ENCODE data around the gene IRX3.

The IRX3 gene

DNA sequence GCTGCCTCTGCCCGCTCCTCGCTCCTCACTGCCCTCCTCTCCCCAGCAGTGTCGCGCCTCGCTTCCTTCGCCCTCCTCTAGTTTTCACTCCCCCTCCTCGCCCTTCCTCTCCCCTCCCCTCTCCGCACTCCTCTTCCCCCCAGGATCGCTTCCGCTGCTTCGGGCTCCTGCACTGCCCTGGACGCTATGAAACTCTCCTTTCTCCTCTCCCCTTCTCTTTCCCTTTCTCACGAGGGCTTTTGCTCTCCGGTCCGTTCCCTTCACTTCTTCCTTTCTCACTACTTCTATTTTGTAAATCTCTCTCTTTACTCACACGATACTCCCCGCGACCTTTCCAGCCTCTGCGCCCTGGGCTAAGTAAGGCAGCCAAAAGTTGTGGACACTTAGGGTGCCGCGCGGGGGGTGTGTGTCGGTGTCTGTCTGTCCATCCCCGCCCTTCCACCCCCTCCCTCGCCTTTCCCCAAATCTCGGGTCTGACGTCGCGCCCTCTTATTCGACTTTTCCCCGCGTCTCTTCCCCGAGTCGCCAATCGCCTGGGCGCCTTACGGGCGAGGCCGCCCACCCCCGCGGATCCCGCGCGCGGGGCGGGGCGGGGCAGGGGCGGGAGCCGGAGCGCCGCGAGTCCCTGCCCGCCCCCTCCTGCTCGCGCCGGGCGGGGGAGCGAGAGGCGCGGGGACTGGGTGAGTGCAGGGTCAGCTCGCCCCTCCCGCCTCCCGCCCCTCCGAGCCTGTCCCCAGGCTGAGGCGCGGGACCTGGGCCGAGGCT lies at the start of gene IRX3:
TSS of gene IRX3 (minus strand) at position 422 of the 765 bp plus-strand sequence. CDS start 737 bp downstream, outside the sequence.
- Histone ChIP-seq H3K4me3 (ENCODE audit: low read length) (peak within 1 kb of the TSS; percentile 77), H2AFZ (ENCODE audit: low read depth, low read length) (peak within 1 kb of the TSS; percentile 90), H3K27me3 (ENCODE audit: insufficient read depth, low read length) (no peaks in the 10 kb centered on the region), H3K9me3 (ENCODE audit: low read length) (peaks cover 28% of the 10 kb centered on the region), H3K4me1 (ENCODE audit: insufficient read depth, low read length) (peaks cover 18% of the 10 kb centered on the region), H3K36me3 (ENCODE audit: insufficient read depth, low read length) (peaks cover 27% of the 10 kb centered on the region)

DNA sequence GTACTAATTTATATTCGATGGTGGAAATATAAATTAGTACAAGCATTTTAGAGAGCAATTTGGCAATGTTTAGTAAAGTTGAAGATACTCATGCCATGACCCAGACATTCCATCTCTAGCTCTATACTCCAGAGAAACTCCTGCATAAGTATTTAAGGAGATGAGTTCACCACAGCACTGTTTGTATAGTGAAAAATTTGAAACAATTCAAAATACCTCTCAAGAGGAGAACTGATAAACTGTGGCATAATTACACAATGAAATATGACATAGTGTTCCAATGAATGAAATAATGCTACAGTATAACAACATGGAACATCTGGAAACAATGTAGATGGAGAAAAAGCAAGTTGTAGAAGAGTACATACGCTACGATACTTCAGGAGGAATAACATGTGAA lies 48.6 kb upstream of the IRX3 start:
- Histone ChIP-seq H3K9me3 (ENCODE audit: low read length) (no peaks in the 10 kb centered on the region), H3K4me1 (ENCODE audit: insufficient read depth, low read length) (peaks cover 5% of the 10 kb centered on the region), H2AFZ (ENCODE audit: low read depth, low read length) (no peak overlapping the region), H3K4me3 (ENCODE audit: low read length) (no peak overlapping the region), H3K27me3 (ENCODE audit: insufficient read depth, low read length) (no peaks in the 10 kb centered on the region), H3K36me3 (ENCODE audit: insufficient read depth, low read length) (no peaks in the 10 kb centered on the region)

DNA sequence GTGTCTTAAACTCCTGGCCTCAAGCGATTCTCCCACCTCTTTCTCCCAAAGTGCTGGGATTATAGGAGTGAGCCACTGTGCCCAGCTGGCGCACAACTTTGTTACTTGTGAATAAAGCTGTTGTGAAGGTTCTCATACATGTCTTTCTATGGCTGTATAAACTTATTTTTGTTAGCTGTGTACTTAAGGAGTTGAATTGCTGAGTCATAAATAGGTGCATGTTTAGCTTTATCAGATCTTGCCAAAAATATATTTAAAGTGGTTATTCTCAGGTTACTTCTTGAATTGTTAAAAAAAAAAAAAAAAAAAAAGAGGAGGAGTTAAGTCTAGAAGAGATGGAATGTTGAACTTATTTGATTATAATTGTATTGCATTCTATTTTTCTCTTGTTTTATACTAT lies 47.6 kb upstream of the IRX3 start:
- Histone ChIP-seq H3K9me3 (ENCODE audit: low read length) (no peaks in the 10 kb centered on the region), H3K36me3 (ENCODE audit: insufficient read depth, low read length) (no peaks in the 10 kb centered on the region), H3K4me3 (ENCODE audit: low read length) (no peak overlapping the region), H2AFZ (ENCODE audit: low read depth, low read length) (no peak overlapping the region), H3K4me1 (ENCODE audit: insufficient read depth, low read length) (peaks cover 5% of the 10 kb centered on the region), H3K27me3 (ENCODE audit: insufficient read depth, low read length) (no peaks in the 10 kb centered on the region)

DNA sequence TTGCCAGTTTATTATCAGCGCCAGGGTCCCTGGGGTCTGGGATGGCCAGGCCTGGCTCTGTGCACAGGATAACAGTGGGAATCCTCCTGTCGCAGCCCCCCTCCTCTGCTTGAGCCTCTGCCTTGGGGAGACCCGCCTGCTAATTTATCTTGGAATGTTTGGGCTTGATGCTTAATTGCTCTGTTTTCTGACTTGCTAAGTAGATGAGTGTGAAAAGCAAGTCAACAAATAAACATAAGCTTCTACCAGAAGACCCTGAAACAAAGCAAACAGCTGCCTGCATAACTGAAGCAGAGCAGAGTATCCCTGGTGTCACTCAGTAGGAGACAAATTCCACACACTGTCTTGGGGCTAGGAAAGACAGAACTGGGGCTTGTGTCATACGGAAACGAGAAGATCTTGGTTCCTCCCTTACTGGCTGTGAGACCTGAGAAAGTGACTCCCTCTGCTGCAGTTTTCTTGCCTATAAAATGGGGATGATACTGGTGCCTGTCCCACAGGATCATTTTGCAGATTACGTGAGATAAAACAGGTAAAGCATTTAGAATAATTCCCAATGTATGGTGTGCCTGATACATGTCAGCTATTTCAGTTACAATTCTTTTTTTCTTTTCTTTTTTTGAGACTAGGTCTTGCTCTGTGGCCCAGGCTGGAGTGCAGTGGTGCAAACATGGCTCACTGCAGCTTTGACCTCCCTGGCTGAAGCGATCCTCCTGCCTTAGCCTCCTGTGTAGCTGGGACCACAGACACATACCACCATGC lies 44.8 kb upstream of the IRX3 start:
- H3K9me3 ChIP-seq (ENCODE audit: low read length) = no peaks in the 10 kb centered on the region
- H3K36me3 ChIP-seq (ENCODE audit: insufficient read depth, low read length) = no peaks in the 10 kb centered on the region
- no peak overlapping the region for H3K4me3 ChIP-seq (ENCODE audit: low read length)
- peaks cover 3% of the 10 kb centered on the region for H3K27me3 ChIP-seq (ENCODE audit: insufficient read depth, low read length)
- H3K4me1 ChIP-seq (ENCODE audit: insufficient read depth, low read length) = peaks cover 5% of the 10 kb centered on the region
- H2AFZ ChIP-seq (ENCODE audit: low read depth, low read length) = peak overlapping the region; percentile 30

DNA sequence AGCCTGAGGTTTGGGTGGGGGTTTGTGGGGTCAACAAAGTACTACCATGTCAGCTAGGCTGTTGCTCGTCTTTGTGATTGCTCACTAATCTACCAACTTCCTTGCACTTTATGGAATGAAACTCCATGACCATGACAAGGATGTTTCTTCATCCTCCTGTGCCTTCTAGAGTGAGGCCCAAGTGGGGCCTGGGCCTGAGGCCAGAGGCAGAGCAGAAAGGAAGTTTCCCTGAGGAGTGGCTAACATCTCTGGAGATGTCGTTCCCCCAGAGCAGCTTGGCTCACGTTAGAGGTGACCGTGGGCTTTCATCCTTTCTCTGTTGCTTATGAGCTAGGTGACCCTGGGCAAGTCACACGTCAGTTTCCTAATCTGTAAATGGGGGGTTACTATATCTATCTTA lies 41.0 kb upstream of the IRX3 start:
- Histone ChIP-seq H3K4me3 (ENCODE audit: low read length) (no peak overlapping the region), H2AFZ (ENCODE audit: low read depth, low read length) (no peak overlapping the region)

DNA sequence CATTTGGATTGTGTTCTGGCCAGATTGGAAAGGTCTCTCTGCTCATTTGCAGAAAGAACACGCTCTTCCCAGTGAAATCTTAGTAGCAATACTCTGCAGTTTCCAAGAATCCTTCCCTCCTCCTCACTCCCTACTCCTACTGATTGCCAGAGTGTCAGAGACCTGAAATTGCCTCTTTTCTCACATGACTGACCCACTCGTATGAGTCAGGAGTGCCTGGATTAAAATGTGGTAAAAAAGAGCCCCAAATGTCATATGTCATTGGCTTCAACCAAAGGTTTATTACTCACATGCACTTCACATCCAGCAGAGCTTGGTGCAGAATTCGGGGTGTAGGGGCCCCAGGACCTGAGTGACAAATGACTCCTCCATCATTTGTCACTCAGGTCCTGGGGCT lies 39.7 kb upstream of the IRX3 start:
- Histone ChIP-seq H3K27me3 (ENCODE audit: insufficient read depth, low read length) (peaks cover 3% of the 10 kb centered on the region), H3K4me3 (ENCODE audit: low read length) (no peak overlapping the region), H3K4me1 (ENCODE audit: insufficient read depth, low read length) (peaks cover 10% of the 10 kb centered on the region), H3K36me3 (ENCODE audit: insufficient read depth, low read length) (no peaks in the 10 kb centered on the region), H3K9me3 (ENCODE audit: low read length) (no peaks in the 10 kb centered on the region), H2AFZ (ENCODE audit: low read depth, low read length) (no peak overlapping the region)

More for the DNA sequence above, 41.0 kb upstream of the IRX3 start:
- peaks cover 5% of the 10 kb centered on the region for H3K4me1 ChIP-seq (ENCODE audit: insufficient read depth, low read length)
- H3K36me3 ChIP-seq (ENCODE audit: insufficient read depth, low read length) = no peaks in the 10 kb centered on the region
- H3K9me3 ChIP-seq (ENCODE audit: low read length) = no peaks in the 10 kb centered on the region
- peaks cover 3% of the 10 kb centered on the region for H3K27me3 ChIP-seq (ENCODE audit: insufficient read depth, low read length)

DNA sequence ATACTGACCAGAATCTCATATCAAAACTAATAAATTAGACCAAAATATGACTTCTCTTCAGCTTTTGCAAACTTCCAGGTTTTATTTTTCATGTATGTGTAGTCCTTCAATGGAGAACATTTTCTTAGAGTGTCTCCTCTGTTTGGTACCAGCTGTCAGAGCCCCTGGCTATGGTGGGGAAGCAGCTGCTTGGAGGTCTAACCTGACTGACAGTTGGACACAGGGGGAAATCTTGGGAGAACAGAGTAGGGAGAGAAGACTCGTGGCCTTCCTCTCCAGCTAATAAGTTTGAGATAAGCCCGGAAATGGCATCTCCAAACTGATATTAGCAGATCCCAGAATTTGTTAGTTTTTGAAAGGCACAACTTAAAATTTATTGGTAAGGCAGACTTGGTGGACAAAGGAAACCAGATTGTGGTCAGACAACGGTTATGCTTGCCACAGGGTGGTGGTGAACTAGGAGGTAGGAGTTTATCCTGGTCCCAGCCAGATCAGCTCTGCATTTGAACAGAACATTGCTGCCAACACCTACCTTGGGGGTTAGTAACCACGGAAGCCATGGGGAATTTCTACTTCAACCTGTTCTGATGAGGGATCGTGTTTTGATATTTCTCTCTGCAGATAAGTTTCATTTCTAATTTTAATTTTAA lies 39.2 kb upstream of the IRX3 start:
- H3K4me1 ChIP-seq (ENCODE audit: insufficient read depth, low read length) = peaks cover 11% of the 10 kb centered on the region
- H2AFZ ChIP-seq (ENCODE audit: low read depth, low read length) = no peak overlapping the region
- H3K36me3 ChIP-seq (ENCODE audit: insufficient read depth, low read length) = no peaks in the 10 kb centered on the region
- H3K9me3 ChIP-seq (ENCODE audit: low read length) = no peaks in the 10 kb centered on the region
- peaks cover 3% of the 10 kb centered on the region for H3K27me3 ChIP-seq (ENCODE audit: insufficient read depth, low read length)
- no peak overlapping the region for H3K4me3 ChIP-seq (ENCODE audit: low read length)

DNA sequence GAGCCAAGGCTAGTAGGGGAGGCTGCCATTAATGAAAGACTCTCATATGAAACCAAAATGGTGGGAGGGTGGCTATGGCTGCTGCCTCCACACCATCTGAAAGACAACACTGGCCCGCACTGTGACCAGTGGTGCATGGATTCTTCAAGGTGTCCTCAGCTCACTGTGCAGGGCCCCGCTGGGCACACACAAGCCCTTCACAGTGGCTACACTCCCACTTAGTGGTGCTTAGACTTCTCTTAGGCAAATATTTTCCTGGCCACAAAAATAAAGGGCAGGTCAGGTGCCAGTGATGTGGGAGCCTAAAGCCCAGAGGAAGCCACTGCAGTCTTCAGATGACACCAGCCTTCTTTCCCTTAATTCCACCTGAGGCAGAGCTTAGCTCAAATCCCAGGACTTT lies 38.1 kb upstream of the IRX3 start:
- Histone ChIP-seq H3K9me3 (ENCODE audit: low read length) (no peaks in the 10 kb centered on the region), H3K4me1 (ENCODE audit: insufficient read depth, low read length) (peaks cover 18% of the 10 kb centered on the region), H2AFZ (ENCODE audit: low read depth, low read length) (no peak overlapping the region), H3K27me3 (ENCODE audit: insufficient read depth, low read length) (peaks cover 3% of the 10 kb centered on the region), H3K4me3 (ENCODE audit: low read length) (no peak overlapping the region), H3K36me3 (ENCODE audit: insufficient read depth, low read length) (no peaks in the 10 kb centered on the region)

DNA sequence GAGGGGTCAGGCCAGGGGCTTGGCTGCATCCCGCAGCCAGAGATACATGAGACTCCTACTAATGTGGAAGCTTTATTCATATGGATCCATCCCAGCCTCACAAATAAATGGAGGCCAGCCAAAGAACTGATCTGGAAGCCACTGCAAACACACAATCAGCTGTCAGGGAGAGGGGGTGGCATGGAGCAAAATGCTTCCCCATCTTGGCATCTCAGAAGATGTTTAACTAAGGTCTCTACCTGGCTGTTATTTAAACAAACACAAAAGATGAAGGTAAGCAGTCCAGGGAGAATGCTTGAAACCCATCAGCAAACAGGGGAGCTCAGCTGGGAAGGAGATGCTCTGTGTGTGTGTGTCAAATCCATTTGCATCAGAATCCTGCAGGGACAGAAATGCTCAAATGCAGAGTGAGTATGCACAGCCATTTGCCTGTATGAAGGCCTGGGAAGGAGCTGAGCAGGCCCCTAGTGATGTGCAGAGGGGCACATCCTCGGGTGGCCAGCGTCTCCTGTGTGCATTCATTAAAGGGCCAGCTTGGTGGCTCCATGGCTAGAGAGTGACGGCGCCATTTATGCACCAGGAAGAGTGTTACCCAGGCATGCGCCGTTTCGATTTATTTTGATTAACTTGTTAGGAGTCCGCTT lies 34.2 kb upstream of the IRX3 start:
- Histone ChIP-seq H3K9me3 (ENCODE audit: low read length) (no peaks in the 10 kb centered on the region), H2AFZ (ENCODE audit: low read depth, low read length) (peak overlapping the region; percentile 53), H3K4me3 (ENCODE audit: low read length) (no peak overlapping the region), H3K27me3 (ENCODE audit: insufficient read depth, low read length) (no peaks in the 10 kb centered on the region), H3K36me3 (ENCODE audit: insufficient read depth, low read length) (no peaks in the 10 kb centered on the region), H3K4me1 (ENCODE audit: insufficient read depth, low read length) (peaks cover 18% of the 10 kb centered on the region)

DNA sequence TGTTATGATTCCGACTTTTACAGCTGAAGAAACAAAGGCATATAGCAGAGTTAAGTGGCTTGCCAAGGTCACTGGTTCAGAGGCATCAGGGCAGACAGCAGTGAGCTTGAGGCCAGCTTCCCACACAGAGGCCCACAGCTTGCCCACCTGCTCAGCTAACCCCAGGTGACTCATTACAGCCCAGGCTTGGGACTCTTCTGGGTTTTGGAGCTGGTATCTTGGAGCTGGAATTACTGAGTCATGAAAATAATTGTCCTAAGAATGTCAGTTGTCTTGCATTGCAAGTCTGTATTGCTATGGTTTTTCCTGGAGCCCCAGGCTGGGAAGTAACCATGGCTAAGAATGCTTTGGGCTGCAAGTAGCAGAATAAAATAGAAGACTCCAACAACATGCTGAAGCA lies 32.4 kb upstream of the IRX3 start:
- peaks cover 18% of the 10 kb centered on the region for H3K4me1 ChIP-seq (ENCODE audit: insufficient read depth, low read length)
- H3K27me3 ChIP-seq (ENCODE audit: insufficient read depth, low read length) = no peaks in the 10 kb centered on the region
- no peak overlapping the region for H3K4me3 ChIP-seq (ENCODE audit: low read length)
- H2AFZ ChIP-seq (ENCODE audit: low read depth, low read length) = no peak overlapping the region
- peaks cover 2% of the 10 kb centered on the region for H3K9me3 ChIP-seq (ENCODE audit: low read length)
- H3K36me3 ChIP-seq (ENCODE audit: insufficient read depth, low read length) = no peaks in the 10 kb centered on the region

DNA sequence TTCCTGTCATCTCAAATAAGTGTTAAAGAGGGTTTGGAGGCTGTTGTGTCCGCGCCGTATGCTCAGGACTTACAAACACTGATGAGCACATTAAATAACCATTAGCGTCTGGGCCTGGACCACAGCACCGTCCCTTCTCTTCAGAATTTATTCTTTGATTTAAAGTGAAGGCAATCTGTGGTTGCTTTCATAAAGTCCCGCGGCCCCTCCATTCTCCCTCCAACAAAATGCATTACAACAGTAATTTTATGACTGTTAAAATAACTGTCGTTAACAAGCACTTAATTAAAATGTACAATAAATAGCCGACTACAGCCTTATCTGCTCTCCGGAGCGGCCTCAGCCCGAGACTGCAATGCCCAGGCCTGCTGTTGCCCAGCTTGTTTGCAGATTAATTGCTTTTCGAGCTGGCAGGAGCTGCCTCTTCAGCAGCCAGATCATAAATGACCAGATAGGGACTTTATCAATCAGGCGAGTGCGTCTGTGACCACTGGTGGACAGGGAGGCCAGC lies 30.6 kb upstream of the IRX3 start:
- Histone ChIP-seq H3K9me3 (ENCODE audit: low read length) (peaks cover 6% of the 10 kb centered on the region), H3K4me3 (ENCODE audit: low read length) (no peak overlapping the region), H3K36me3 (ENCODE audit: insufficient read depth, low read length) (no peaks in the 10 kb centered on the region), H3K4me1 (ENCODE audit: insufficient read depth, low read length) (peaks cover 18% of the 10 kb centered on the region), H2AFZ (ENCODE audit: low read depth, low read length) (no peak overlapping the region), H3K27me3 (ENCODE audit: insufficient read depth, low read length) (no peaks in the 10 kb centered on the region)

DNA sequence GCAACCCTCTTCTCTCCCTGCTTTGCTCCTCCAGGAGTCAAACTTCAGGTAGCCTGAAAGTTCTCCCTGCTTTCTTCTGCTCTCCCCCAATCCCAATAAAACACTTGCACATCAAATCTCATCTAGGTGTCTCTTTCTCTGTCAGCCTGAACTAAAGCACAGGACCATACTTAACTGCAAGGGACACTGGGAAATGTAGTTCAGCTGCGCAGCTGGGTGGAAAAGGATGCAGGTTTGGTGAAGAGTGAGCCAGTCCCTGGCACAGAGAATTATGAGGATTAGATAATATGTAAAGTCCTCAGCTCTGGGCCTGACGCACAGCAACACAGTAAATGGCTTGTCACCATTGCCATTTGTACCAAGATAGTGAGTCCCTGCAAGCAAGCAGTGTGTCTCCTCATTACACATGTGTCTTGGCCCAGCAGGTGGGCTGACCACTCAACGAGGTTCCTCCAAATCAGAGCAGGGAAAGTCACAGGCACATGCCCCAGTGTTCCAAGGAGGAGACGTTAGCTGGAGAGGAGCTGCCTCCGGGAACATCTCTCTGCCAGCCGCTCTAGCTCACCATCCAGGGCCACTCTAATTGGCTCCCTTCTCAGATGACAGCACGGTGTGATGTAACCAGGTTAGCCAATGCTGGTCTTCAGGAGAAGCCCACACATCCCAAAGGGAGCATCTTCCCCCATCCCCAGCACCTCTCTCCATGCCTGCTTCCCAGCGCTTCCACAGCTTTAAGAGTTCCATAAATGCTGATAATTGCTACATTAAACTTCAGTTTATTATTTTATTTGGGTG lies 29.7 kb upstream of the IRX3 start:
- H2AFZ ChIP-seq (ENCODE audit: low read depth, low read length) = no peak overlapping the region
- H3K4me1 ChIP-seq (ENCODE audit: insufficient read depth, low read length) = peaks cover 12% of the 10 kb centered on the region
- peaks cover 8% of the 10 kb centered on the region for H3K9me3 ChIP-seq (ENCODE audit: low read length)
- H3K36me3 ChIP-seq (ENCODE audit: insufficient read depth, low read length) = no peaks in the 10 kb centered on the region
- H3K4me3 ChIP-seq (ENCODE audit: low read length) = no peak overlapping the region
- H3K27me3 ChIP-seq (ENCODE audit: insufficient read depth, low read length) = no peaks in the 10 kb centered on the region

Measured in neuron (in vitro differentiated cells).